H1 (cell line): ENCODE data around the gene RNF31. TPM values are rescaled to one million over a fixed set of nuclear protein-coding genes. Genes with fewer than 3 reads are reported as not detected.

ENCODE experiments used
- CTCF ChIA-PET: fragments of 300-600 bp; sonication (Branson Sonifier 250); formaldehyde crosslinking; loops from one replicate; lab custom pipeline; 2021; ENCODE audit not compliant: partially characterized antibody; lab: Charles Lee
- POLR2A ChIA-PET: fragments of 300-600 bp; sonication (Branson Sonifier 250); formaldehyde crosslinking; loops from one replicate; lab custom pipeline; 2021; ENCODE audit warnings: inconsistent platforms; ENCODE audit not compliant: partially characterized antibody; lab: Charles Lee
- DNase-seq, 2 experiments: peaks; one replicate each; pipeline versions ENCODE4 v3.0.0 to v3.0.0-alpha.2; 2010 to 2022; ENCODE audit warnings: low spot score in 2 of 2, low read depth in 1 of 2, mixed read lengths in 1 of 2
- FAIRE-seq: peaks from 2 replicates; lab custom pipeline; 2011; peaks lifted over from hg19 to GRCh38; lab: Jason Lieb, UNC
- H2AFZ ChIP-seq: 2 replicates; pipeline ENCODE4 v1.8.1; 2012; ENCODE audit warnings: low read length, inconsistent platforms
- H2AK5ac ChIP-seq: 2 replicates; pipeline ENCODE4 v1.6.1; 2013; ENCODE audit warnings: low read depth, low read length
- H2BK120ac ChIP-seq: replicated peaks from 2 replicates; pipeline ENCODE3; 2013; ENCODE audit warnings: low read depth, low read length, inconsistent platforms
- H2BK12ac ChIP-seq: 2 replicates; pipeline ENCODE4 v1.6.1; 2013; ENCODE audit warnings: low read depth, low read length
- H2BK15ac ChIP-seq: 2 replicates; pipeline ENCODE4 v1.6.1; 2013; ENCODE audit warnings: low read length
- H2BK20ac ChIP-seq: 2 replicates; pipeline ENCODE4 v1.6.1; 2013; ENCODE audit warnings: low read length
- H2BK5ac ChIP-seq: 2 replicates; pipeline ENCODE4 v1.6.1; 2013; ENCODE audit warnings: low read depth, low read length
- H3K14ac ChIP-seq: 2 replicates; pipeline ENCODE4 v1.6.1; 2013; ENCODE audit warnings: inconsistent platforms; ENCODE audit not compliant: insufficient read length
- H3K18ac ChIP-seq: 2 replicates; pipeline ENCODE4 v1.6.1; 2013; ENCODE audit warnings: low read length; ENCODE audit errors: extremely low read depth
- H3K23ac ChIP-seq: 2 replicates; pipeline ENCODE4 v1.6.1; 2013; ENCODE audit warnings: inconsistent platforms; ENCODE audit not compliant: insufficient read length
- H3K23me2 ChIP-seq: 2 replicates; pipeline ENCODE4 v1.6.1; 2013; ENCODE audit warnings: low read depth, low read length
- H3K27ac ChIP-seq: 2 replicates; pipeline ENCODE4 v1.6.1; 2011; ENCODE audit warnings: low read depth, low read length, inconsistent platforms
- H3K27me3 ChIP-seq, 4 experiments: replicated peaks in 1 of 4; 1 replicate in 1 of 4; 2 replicates in 3 of 4; pipeline versions ENCODE4 v1.6.1 to v1.8.1; 2011 to 2013; ENCODE audit warnings: low read length in 3 of 4, mild to moderate bottlenecking in 3 of 4, inconsistent platforms in 2 of 4, mixed read lengths in 2 of 4, moderate library complexity in 1 of 4; ENCODE audit not compliant: control insufficient read depth in 3 of 4, insufficient read depth in 3 of 4; ENCODE audit errors: extremely low read depth in 1 of 4
- H3K36me3 ChIP-seq, 4 experiments: 2 replicates each; pipeline versions ENCODE4 v1.6.1 to v1.8.1; 2011 to 2013; ENCODE audit warnings: mild to moderate bottlenecking in 4 of 4, low read length in 3 of 4, moderate library complexity in 2 of 4, control low read depth in 1 of 4, inconsistent platforms in 1 of 4; ENCODE audit not compliant: insufficient read depth in 4 of 4, control insufficient read depth in 2 of 4
- H3K4ac ChIP-seq: replicated peaks from 2 replicates; pipeline ENCODE3; 2013; ENCODE audit warnings: low read length, low read depth, mixed read lengths, inconsistent platforms; ENCODE audit not compliant: insufficient read length
- H3K4me1 ChIP-seq, 4 experiments: replicated peaks in 1 of 4; 1 replicate in 1 of 4; 2 replicates in 3 of 4; pipeline versions ENCODE4 v1.6.1 to v1.8.1; 2011 to 2013; ENCODE audit warnings: low read length in 3 of 4, inconsistent platforms in 2 of 4, mixed read lengths in 1 of 4; ENCODE audit not compliant: insufficient read depth in 4 of 4, control insufficient read depth in 3 of 4
- H3K4me2 ChIP-seq, 2 experiments: 2 replicates each; pipeline versions ENCODE4 v1.6.1 to v1.8.1; 2011 to 2013; ENCODE audit warnings: low read depth in 2 of 2, low read length in 2 of 2, control low read depth in 1 of 2, inconsistent platforms in 1 of 2, mild to moderate bottlenecking in 1 of 2; ENCODE audit not compliant: insufficient read depth in 1 of 2
- H3K4me3 ChIP-seq, 4 experiments: fragments of 200-600, 300-600 bp in 1 of 4; sonication (generic), shearing (Covaris generic), sonication (Bioruptor Twin) in 1 of 4; 2 replicates each; pipeline versions ENCODE4 v1.5.1 to v1.8.1; 2011 to 2016; ENCODE audit warnings: low read length in 4 of 4, low read depth in 3 of 4, control low read depth in 2 of 4, inconsistent platforms in 2 of 4, mild to moderate bottlenecking in 2 of 4, mixed read lengths in 1 of 4, moderate library complexity in 1 of 4; ENCODE audit not compliant: insufficient read depth in 2 of 4; ENCODE audit errors: extremely low read depth in 1 of 4
- H3K56ac ChIP-seq: replicated peaks from 2 replicates; pipeline ENCODE3; 2013; ENCODE audit warnings: low read depth, mild to moderate bottlenecking, mixed read lengths, low read length, inconsistent platforms; ENCODE audit not compliant: insufficient read length
- H3K79me1 ChIP-seq: 2 replicates; pipeline ENCODE4 v1.6.1; 2013; ENCODE audit warnings: low read depth, low read length, control low read depth
- H3K79me2 ChIP-seq, 2 experiments: 2 replicates each; pipeline versions ENCODE4 v1.6.1 to v1.8.1; 2012 to 2013; ENCODE audit warnings: low read length in 2 of 2, mild to moderate bottlenecking in 2 of 2, inconsistent platforms in 1 of 2; ENCODE audit not compliant: insufficient read depth in 2 of 2, control insufficient read depth in 1 of 2
- H3K9ac ChIP-seq, 4 experiments: replicated peaks in 1 of 4; 1 replicate in 1 of 4; 2 replicates in 3 of 4; pipeline versions ENCODE4 v1.6.1 to v1.8.1; 2011 to 2013; ENCODE audit warnings: low read depth in 3 of 4, low read length in 3 of 4, control low read depth in 2 of 4, mild to moderate bottlenecking in 2 of 4, moderate library complexity in 2 of 4, inconsistent platforms in 1 of 4; ENCODE audit errors: extremely low read depth in 1 of 4
- H3K9me3 ChIP-seq, 2 experiments: 2 replicates each; pipeline versions ENCODE4 v1.6.1 to v1.8.1; 2012 to 2013; ENCODE audit warnings: mild to moderate bottlenecking in 2 of 2, moderate library complexity in 2 of 2, control low read depth in 1 of 2, inconsistent platforms in 1 of 2, low read depth in 1 of 2, low read length in 1 of 2, mixed read lengths in 1 of 2; ENCODE audit not compliant: insufficient read depth in 2 of 2
- H4K20me1 ChIP-seq, 2 experiments: replicated peaks in 1 of 2; 2 replicates each; pipeline versions ENCODE3 to v1.8.1; 2011 to 2013; ENCODE audit warnings: inconsistent platforms in 2 of 2, low read length in 2 of 2, mild to moderate bottlenecking in 1 of 2; ENCODE audit not compliant: insufficient read depth in 2 of 2, control insufficient read depth in 1 of 2
- H4K5ac ChIP-seq: 2 replicates; pipeline ENCODE4 v1.6.1; 2013; ENCODE audit warnings: low read length, low read depth, mixed read lengths, inconsistent platforms; ENCODE audit not compliant: insufficient read length
- H4K8ac ChIP-seq: 2 replicates; pipeline ENCODE4 v1.8.0; 2013; ENCODE audit warnings: mild to moderate bottlenecking, moderate library complexity, low read length, inconsistent platforms; ENCODE audit not compliant: insufficient read depth; ENCODE audit errors: extremely low read depth
- H4K91ac ChIP-seq: replicated peaks from 2 replicates; pipeline ENCODE3; 2013; ENCODE audit warnings: low read length, mixed read lengths, inconsistent platforms; ENCODE audit not compliant: insufficient read length
- CHD2 ChIP-seq: IDR thresholded peaks from 2 replicates; pipeline ENCODE4 v1.6.1; 2012; ENCODE audit warnings: low read length, improper control_type of control experiment
- JUND ChIP-seq: IDR thresholded peaks from 2 replicates; pipeline ENCODE4 v1.6.1; 2011; ENCODE audit warnings: mild to moderate bottlenecking, improper control_type of control experiment, low read length
- KDM5A ChIP-seq: fragments of 200-600 bp; IDR thresholded peaks from 2 replicates; pipeline ENCODE4 v1.7.1; 2012; ENCODE audit warnings: mild to moderate bottlenecking, low read length, inconsistent platforms, mixed read lengths
- PHF8 ChIP-seq: fragments of 200-600 bp; sonication (generic); conservative IDR thresholded peaks from 2 replicates; pipeline ENCODE4 v1.7.1; 2012; ENCODE audit warnings: low read depth, mild to moderate bottlenecking, inconsistent platforms, low read length, moderate library complexity
- SIN3A ChIP-seq, 2 experiments: IDR thresholded peaks in 1 of 2; conservative IDR thresholded peaks in 1 of 2; 2 replicates each; pipeline ENCODE4 v1.6.1; 2011 to 2012; ENCODE audit warnings: low read length in 2 of 2, improper control_type of control experiment in 1 of 2, low read depth in 1 of 2, mild to moderate bottlenecking in 1 of 2
- SRF ChIP-seq: IDR thresholded peaks from 2 replicates; pipeline ENCODE4 v1.6.1; 2011; ENCODE audit warnings: mild to moderate bottlenecking, low read depth, low read length, moderate library complexity
- USF2 ChIP-seq: IDR thresholded peaks from 2 replicates; pipeline ENCODE4 v1.6.1; 2011; ENCODE audit warnings: low read length, improper control_type of control experiment
- WGBS, 2 experiments: shearing (Covaris generic) in 1 of 2; methylation state at CpG; one replicate each; pipeline versions ENCODE4 v1.1.6 to v1.1.7; 2013 to 2015; ENCODE audit warnings: low lambda C conversion rate in 2 of 2, mixed read lengths in 2 of 2, inconsistent platforms in 1 of 2, low coverage in 1 of 2, missing lambda C conversion rate in 1 of 2; ENCODE audit not compliant: insufficient replicate concordance in 2 of 2, insufficient coverage in 1 of 2, insufficient read length in 1 of 2; ENCODE audit errors: extremely low coverage in 1 of 2, missing lambda C conversion rate in 1 of 2; 5-methylcytosine and 5-hydroxymethylcytosine counted together
- polyA plus RNA-seq, 7 experiments: library from polyadenylated mRNA; depleted of rRNA in 3 of 7; stranded (reverse) in 5 of 7; unstranded in 2 of 7; fragments of >200 nt in 5 of 7; fragments of 200-250 nt in 2 of 7; gene quantifications; 1 replicate in 5 of 7; 2 replicates in 1 of 7; 4 replicates in 1 of 7; pipeline versions ENCODE4 v1.2.1 to v1.2.3, GENCODE V29; 2011 to 2013; ENCODE audit warnings: missing spikeins in 2 of 7, mixed read lengths in 2 of 7
- total RNA-seq: library from RNA; stranded (reverse); fragmentation: NEBNext Ultra II Directional; extraction: Animal tissue kit (Norgen Biotek cat#: 25700); gene quantifications from 2 replicates; pipeline ENCODE4 v1.2.1, GENCODE V29; 2021

The RNF31 gene
- total and polyA plus RNA-seq, 2 of the 8 experiments (the other 6 are each of a cell fraction or from before 2014, with no cell fraction given) = 17.5 to 72.0 TPM

GRCh38 chr14:24144451-24144850 lies 2.8 kb upstream of the RNF31 start:
- H4K20me1 ChIP-seq = peaks cover 0 to 7% of the 10 kb centered on the region in 2 experiments
- no peak overlapping the region for H3K18ac ChIP-seq
- peaks cover 2 to 14% (median 5%) of the 10 kb centered on the region in 4 experiments; a peak in 5 of 8 replicates for H3K36me3 ChIP-seq
- CTCF ChIA-PET = interaction anchor here (1.1 to 1.5 kb wide), 3 partner anchors 17 to 36 kb away, joined by 3 to 8 read pairs (median 3); partner anchors contain the start of genes DCAF11, IRF9 and NRL
- H3K4me1 ChIP-seq = peaks cover 2 to 10% (median 8%) of the 10 kb centered on the region in 4 experiments; a peak in 6 of 7 replicates
- no peak overlapping the region for H2AFZ ChIP-seq
- no peak overlapping the region for H3K14ac ChIP-seq
- H3K27me3 ChIP-seq = no peaks in the 10 kb centered on the region
- peaks cover 7% of the 10 kb centered on the region; the same call in 1 of the 2 replicates for H3K79me1 ChIP-seq
- FAIRE-seq (no peak), DNase-seq (no peak)
- no peak overlapping the region for H3K4me2 ChIP-seq
- WGBS, 2 experiments = 93% methylated on average over 1 of the region's 1 CpG; no CpG with 5 or more reads in 1 of the 2 experiments
- no peak overlapping the region for H2BK12ac ChIP-seq
- no peak overlapping the region for H3K4ac ChIP-seq
- H4K8ac ChIP-seq = no peak overlapping the region
- no peak overlapping the region for H2BK120ac ChIP-seq
- no peak overlapping the region for H2BK20ac ChIP-seq
- no peak overlapping the region for H2BK5ac ChIP-seq
- H3K9me3 ChIP-seq = no peaks in the 10 kb centered on the region
- TF ChIP-seq JUND (no peak), SRF (no peak), CHD2 (no peak), USF2 (no peak), PHF8 (no peak), KDM5A (no peak), SIN3A (conservative IDR thresholded peaks at IDR 0.05 in 1 of 2, IDR thresholded peaks at IDR 0.05 in 1 of 2; ENCODE audit: low read depth in 1 of 2, low read length in 2 of 2) (no peak)
- POLR2A ChIA-PET = interaction anchor here (0.7 to 4.9 kb wide), 4 partner anchors 30 to 49 kb away, joined by 3 to 26 read pairs (median 4); partner anchors contain the start of genes DCAF11 and IPO4
- H3K23me2 ChIP-seq = peaks cover 13% of the 10 kb centered on the region
- H2BK15ac ChIP-seq = no peak overlapping the region
- no peak overlapping the region for H3K56ac ChIP-seq
- peaks cover 0 to 31% of the 10 kb centered on the region in 2 experiments; a peak in 3 of 4 replicates for H3K79me2 ChIP-seq
- no peak overlapping the region for H3K27ac ChIP-seq
- H3K4me3 ChIP-seq = no peak overlapping the region
- no peak overlapping the region for H4K91ac ChIP-seq
- H3K23ac ChIP-seq = no peak overlapping the region
- H4K5ac ChIP-seq = no peak overlapping the region
- H3K9ac ChIP-seq = no peak overlapping the region
- H2AK5ac ChIP-seq = no peak overlapping the region
